GM12864 (cell line): ENCODE measurements around the gene TMEM169.

Source experiments
- DNase-seq: peaks from one replicate; pipeline ENCODE4 v3.0.0-alpha.2; 2011; ENCODE audit warnings: low read depth
- H3K4me3 ChIP-seq: 2 replicates; pipeline ENCODE4 v1.5.1; 2011; ENCODE audit warnings: mild to moderate bottlenecking, low read depth, low read length, control low read depth
- TF ChIP-seq, protein P1 (sequence below): IDR thresholded peaks from 2 replicates; pipeline ENCODE4 v1.5.1; 2011; ENCODE audit warnings: low read depth, mild to moderate bottlenecking, moderate library complexity, low read length, control low read depth, inconsistent platforms; ENCODE audit errors: missing control alignments

TMEM169 gene

DNA sequence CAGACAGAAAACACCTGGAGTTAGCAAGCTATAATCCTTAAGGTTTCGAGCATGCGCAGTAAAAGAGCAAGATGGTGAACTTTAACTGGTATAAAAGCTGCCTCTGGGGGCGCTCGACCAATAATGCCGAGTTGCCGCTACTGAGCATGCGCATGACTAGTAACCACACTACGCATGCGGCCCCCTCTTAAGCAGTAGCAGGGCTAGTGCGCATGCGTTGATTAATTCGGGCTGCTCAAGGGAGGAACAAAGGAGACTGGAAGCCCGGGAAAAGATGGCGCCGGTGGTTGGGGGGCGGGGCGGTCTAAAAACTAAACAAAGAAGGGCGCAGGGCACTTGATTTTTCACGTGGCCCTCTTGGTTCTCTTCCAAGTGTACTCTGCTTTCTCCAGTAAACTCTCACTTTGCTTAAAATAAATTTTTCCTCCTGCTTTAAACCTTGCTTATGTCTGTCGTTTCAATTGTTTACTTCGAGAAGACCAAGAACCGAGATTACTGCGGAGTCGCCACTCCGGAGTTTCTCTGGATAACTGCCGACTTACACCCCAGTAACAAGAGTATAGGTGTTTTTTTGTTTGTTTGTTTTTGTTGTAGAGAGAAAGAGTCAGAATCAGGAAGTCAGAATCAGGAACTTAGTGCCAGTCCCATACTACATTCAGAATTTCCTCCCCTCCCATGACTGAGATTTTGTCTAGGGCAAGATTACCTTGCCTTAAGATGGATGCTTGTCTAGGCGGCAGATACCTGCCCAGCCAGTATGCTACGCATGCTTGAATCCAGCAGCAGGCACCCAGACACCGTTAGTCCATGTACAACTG lies 33.2 kb downstream of the TMEM169 start:
- TF ChIP-seq, protein P1, sequence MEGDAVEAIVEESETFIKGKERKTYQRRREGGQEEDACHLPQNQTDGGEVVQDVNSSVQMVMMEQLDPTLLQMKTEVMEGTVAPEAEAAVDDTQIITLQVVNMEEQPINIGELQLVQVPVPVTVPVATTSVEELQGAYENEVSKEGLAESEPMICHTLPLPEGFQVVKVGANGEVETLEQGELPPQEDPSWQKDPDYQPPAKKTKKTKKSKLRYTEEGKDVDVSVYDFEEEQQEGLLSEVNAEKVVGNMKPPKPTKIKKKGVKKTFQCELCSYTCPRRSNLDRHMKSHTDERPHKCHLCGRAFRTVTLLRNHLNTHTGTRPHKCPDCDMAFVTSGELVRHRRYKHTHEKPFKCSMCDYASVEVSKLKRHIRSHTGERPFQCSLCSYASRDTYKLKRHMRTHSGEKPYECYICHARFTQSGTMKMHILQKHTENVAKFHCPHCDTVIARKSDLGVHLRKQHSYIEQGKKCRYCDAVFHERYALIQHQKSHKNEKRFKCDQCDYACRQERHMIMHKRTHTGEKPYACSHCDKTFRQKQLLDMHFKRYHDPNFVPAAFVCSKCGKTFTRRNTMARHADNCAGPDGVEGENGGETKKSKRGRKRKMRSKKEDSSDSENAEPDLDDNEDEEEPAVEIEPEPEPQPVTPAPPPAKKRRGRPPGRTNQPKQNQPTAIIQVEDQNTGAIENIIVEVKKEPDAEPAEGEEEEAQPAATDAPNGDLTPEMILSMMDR: peak; percentile 80
- H3K4me3 ChIP-seq: peak overlapping the region; percentile 45
- peak; percentile 97 for DNase-seq

DNA sequence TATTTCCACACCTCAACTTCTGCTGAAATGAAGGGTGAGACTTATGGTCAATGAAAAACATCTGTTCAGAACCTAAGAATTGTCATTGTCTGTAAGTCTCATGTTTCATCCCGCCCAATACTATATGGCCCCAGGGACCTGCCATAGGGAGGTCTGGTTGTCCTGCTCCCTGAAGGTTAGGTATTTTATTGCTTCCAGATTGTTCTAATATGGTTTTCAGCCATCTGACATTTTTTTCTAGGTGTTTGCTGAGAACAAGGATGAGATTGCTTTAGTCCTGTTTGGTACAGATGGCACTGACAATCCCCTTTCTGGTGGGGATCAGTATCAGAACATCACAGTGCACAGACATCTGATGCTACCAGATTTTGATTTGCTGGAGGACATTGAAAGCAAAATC lies 34.7 kb downstream of the TMEM169 start:
- H3K4me3 ChIP-seq: no peak overlapping the region
- DNase-seq: no peak
- TF ChIP-seq, protein P1: no peak

DNA sequence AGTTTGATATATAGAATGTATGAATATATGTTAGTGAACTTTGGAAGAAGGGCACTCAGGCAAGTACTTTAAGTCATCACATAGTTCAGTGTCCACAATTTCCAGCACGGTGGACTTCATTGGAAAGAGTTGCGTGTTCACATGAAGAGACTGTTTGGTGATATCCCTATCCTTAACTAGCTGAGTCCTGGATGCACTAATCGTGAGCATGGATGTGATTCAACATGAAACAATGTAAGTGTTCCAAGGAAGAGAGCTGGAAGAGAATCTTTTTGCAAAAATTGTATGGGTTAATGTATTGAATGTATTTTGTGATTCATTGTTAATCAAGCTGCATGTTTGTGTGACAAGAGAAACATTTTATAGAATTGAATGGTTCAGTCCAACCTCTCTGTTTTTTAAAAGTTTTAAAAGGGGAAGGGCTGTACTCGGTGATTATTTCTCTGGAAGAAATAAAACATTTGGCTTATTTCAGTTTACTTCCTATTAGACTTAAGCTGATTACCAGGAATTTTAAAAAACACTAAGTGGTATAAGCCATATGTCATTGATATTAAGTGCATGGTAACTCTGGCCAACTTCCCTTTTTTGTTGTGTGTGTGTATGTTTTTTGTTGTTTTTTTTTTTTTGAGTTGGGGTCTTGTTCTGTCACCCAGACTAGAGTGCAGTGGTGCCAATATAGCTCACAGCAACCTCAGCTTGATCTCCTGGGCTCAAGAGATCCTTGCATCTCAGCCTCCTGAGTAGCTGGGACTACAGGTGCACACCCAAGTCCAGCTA lies 36.0 kb downstream of the TMEM169 start:
- H3K4me3 ChIP-seq: no peak overlapping the region
- no peak for DNase-seq
- TF ChIP-seq, protein P1: no peak

DNA sequence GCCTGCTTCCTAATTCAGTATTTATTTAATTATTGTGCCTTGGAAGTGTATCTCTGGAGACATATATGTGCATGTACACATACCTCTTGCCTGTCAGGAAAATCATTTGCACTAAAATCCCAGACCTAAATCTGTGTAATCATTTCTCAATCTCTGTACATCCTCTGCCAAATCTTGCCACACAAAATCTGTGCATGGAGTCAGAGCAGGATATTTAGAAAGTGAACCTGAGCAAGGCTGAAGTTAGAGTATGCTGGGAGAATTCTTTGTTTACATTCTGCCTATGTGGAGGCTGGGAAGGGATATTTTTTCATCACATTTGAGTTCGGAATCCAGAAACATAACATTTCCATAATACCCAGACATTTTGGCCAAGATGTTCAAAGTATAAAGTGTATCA lies 36.8 kb downstream of the TMEM169 start:
- DNase-seq: no peak
- TF ChIP-seq, protein P1: no peak

DNA sequence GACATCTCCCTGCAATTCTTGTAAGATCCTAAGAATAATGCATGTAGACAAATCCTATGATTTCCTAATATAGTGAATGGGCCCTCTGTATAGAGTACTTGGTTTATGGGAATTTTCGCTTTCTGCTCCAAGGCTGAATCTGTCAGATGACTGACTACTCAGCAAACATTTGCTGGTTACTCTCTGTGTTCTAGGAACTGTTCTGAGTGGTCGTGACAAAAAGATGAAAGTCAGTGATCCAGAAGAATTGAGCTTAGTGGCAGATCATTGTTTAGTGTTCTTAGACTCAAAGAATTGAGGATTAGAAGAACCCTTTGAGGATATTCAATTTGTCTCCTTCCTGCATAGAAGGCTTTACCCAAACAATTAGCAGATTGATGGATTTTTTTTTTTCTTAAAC lies 37.4 kb downstream of the TMEM169 start:
- H3K4me3 ChIP-seq: no peak overlapping the region
- no peak for DNase-seq
- TF ChIP-seq, protein P1: no peak

More for the DNA sequence above, 36.8 kb downstream of the TMEM169 start:
- no peak overlapping the region for H3K4me3 ChIP-seq

DNA sequence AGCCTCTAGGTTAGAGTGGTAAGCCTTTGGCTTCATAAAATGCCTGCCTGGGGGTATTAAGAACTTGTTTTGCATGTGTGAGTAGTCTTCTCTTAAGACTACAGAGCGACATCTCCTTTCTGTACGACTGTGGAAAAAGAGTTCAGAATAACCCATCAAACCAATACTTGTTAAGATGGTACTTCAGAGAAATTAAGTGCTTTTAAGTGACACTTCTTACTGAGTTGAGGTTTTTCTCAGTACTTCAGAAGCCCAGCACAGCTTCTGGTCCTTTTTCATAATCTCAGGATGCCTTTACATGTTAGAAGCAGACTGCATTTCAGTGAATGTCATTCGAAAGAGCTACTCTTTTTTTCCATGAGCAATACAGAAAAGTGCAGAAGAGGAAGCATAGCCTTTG lies 38.3 kb downstream of the TMEM169 start:
- TF ChIP-seq, protein P1: no peak
- no peak overlapping the region for H3K4me3 ChIP-seq
- DNase-seq: no peak
